Limb (tissue), 2 donors: Measurements from ENCODE around the gene ELMO3.
A peak's percentile ranks its signal among the peaks of the same experiment; 100 is the strongest.

Experiments
- DNase-seq, 2 donors: peaks; one replicate each; pipeline ENCODE4 v3.0.0-alpha.2; 2016; ENCODE audit errors: extremely low spot score in 2 of 2

The ELMO3 gene

GRCh38 chr16:67216612-67217490 is 17.9 kb downstream of the ELMO3 start:
- DNase-seq, result no peak

GRCh38 chr16:67223992-67224391 is 25.1 kb downstream of the ELMO3 start:
- DNase-seq, result no peak

GRCh38 chr16:67226295-67226803 is 27.4 kb downstream of the ELMO3 start:
- no peak for DNase-seq

- DNase-seq, result peak; percentile 97 to 99
Observed at GRCh38 chr16:67226804-67227566, 28.1 kb downstream of the ELMO3 start, which contains the start of gene TMEM208. TSS of gene TMEM208 (plus strand) at chr16:67227130. CDS start at chr16:67227219, 89 bp downstream.

- DNase-seq, result no peak
Observed at GRCh38 chr16:67227567-67227921, 28.6 kb downstream of the ELMO3 start.

GRCh38 chr16:67228034-67228785 is 29.3 kb downstream of the ELMO3 start:
- no peak for DNase-seq

GRCh38 chr16:67228905-67229304 is 30.0 kb downstream of the ELMO3 start:
- DNase-seq, result no peak

- DNase-seq, result no peak
Observed at GRCh38 chr16:67229906-67230808, 31.2 kb downstream of the ELMO3 start.

GRCh38 chr16:67230809-67231660 is 32.1 kb downstream of the ELMO3 start:
- no peak for DNase-seq

GRCh38 chr16:67233596-67233995 is 34.7 kb downstream of the ELMO3 start:
- no peak for DNase-seq

- no peak for DNase-seq
Observed at GRCh38 chr16:67234180-67234597, 35.3 kb downstream of the ELMO3 start.

- DNase-seq, result no peak
Observed at GRCh38 chr16:67235816-67236562, 37.1 kb downstream of the ELMO3 start.

- DNase-seq, result peak in 1 of 2 donors; percentile 64
Observed at GRCh38 chr16:67236563-67237395, 37.8 kb downstream of the ELMO3 start.

GRCh38 chr16:67237396-67238277 is 38.7 kb downstream of the ELMO3 start:
- no peak for DNase-seq

GRCh38 chr16:67238278-67238575 is 39.3 kb downstream of the ELMO3 start:
- no peak for DNase-seq

GRCh38 chr16:67238806-67239470 is 40.0 kb downstream of the ELMO3 start:
- no peak for DNase-seq

- DNase-seq, result no peak
Observed at GRCh38 chr16:67240506-67240905, 41.6 kb downstream of the ELMO3 start.
